MCF 10A (cell line): ENCODE data around the gene CDCA8. TPM values are rescaled to one million over a fixed set of nuclear protein-coding genes. Genes with fewer than 3 reads are reported as not detected.

Experiments used
- BruUV-seq: library from RNA; stranded (reverse); fragments of 400-500 nt; replicated peaks from 2 replicates; lab custom pipeline; 2021; lab: Mats Ljungman, UMichigan
- CTCF ChIA-PET: fragments of 300-600 bp; sonication (Branson Sonifier 250); formaldehyde crosslinking; extraction: SDS; loops from one replicate; lab custom pipeline; 2021; ENCODE audit warnings: antibody characterized with exemption, inconsistent platforms; lab: Yijun Ruan, JAX
- POLR2A ChIA-PET: fragments of 300-600, 350-650 bp; sonication (Branson Sonifier 250); formaldehyde crosslinking; extraction: SDS; loops from one replicate; lab custom pipeline; 2020; ENCODE audit warnings: antibody characterized with exemption, inconsistent platforms; lab: Yijun Ruan, JAX
- DNase-seq: peaks from one replicate; pipeline ENCODE4 v3.0.0-alpha.2; 2018; ENCODE audit not compliant: unreplicated experiment
- H3K27ac Mint-ChIP-seq: one replicate; pipeline ENCODE4 v1.8.0; 2022; ENCODE audit warnings: mild to moderate bottlenecking, low read depth, mixed read lengths; ENCODE audit not compliant: unreplicated experiment
- H3K27me3 Mint-ChIP-seq: one replicate; pipeline ENCODE4 v1.8.0; 2022; ENCODE audit warnings: mixed read lengths; ENCODE audit not compliant: insufficient read depth, unreplicated experiment
- H3K36me3 Mint-ChIP-seq: one replicate; pipeline ENCODE4 v1.8.0; 2022; ENCODE audit warnings: mild to moderate bottlenecking, moderate library complexity, mixed read lengths; ENCODE audit not compliant: insufficient read depth, unreplicated experiment
- H3K4me1 Mint-ChIP-seq: one replicate; pipeline ENCODE4 v1.8.0; 2022; ENCODE audit warnings: mixed read lengths; ENCODE audit not compliant: insufficient read depth, unreplicated experiment
- H3K4me3 Mint-ChIP-seq: one replicate; pipeline ENCODE4 v1.8.0; 2022; ENCODE audit warnings: mild to moderate bottlenecking, moderate library complexity, mixed read lengths; ENCODE audit not compliant: unreplicated experiment
- H3K9me3 Mint-ChIP-seq: one replicate; pipeline ENCODE4 v1.8.0; 2022; ENCODE audit warnings: mixed read lengths; ENCODE audit not compliant: unreplicated experiment
- intact Hi-C: fragments of 100-400 bp; cut with micrococcal nuclease; formaldehyde crosslinking; loops from 2 replicates; pipeline ENCODE4 v1.14.1; 2022
- total RNA-seq: library from RNA; stranded (reverse); gene quantifications from 2 replicates; pipeline ENCODE4 v1.2.3, GENCODE V29; 2022
- TF ChIP-seq, protein P1 (sequence below): fragments of 200-600 bp; IDR thresholded peaks from one replicate; pipeline ENCODE4 v1.8.0; 2022; ENCODE audit warnings: antibody characterized with exemption, mild to moderate bottlenecking; ENCODE audit not compliant: unreplicated experiment

Gene CDCA8
- total RNA-seq, 1 experiment from 2014 or later = 21.8 TPM

DNA sequence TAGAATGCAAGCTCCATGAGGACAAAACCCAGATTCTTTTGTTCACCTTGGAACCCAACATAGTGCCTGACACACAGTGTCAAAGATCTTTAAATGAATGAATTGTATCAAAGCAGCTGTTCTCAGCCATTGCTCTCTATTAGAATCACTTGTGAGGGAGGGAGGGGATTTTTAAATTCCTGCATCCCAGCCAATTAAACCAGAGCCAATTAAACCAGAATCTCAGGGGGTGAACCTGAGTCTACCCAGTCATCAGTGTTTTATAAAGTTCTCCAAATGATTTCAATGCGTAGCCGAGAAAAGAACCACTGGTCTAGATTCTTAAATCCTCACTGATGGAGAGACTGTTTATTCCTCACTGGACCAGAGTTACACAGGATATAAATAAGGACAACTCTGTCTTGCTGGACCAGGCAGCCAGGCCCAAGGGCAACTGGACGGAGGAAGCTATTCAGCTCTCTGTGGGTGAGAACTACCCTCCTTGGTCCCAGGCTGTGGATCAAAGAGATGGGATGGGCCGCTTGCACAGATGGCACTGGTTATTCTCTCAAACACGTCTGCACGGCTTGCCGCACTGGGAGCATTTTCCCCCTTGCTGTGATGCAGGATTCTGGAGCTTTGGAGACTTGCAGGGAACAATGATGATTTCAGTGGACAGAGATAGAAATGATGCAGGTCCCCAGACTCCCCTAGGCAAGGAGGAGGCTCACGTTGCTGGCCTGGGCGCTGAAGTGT is 20.0 kb upstream of the CDCA8 start:
- intact Hi-C loops = no loop called here
- Mint-ChIP-seq H3K4me3 (no peak overlapping the region), H3K4me1 (no peaks in the 10 kb centered on the region), H3K9me3 (no peaks in the 10 kb centered on the region), H3K36me3 (no peaks in the 10 kb centered on the region), H3K27me3 (peaks cover 12% of the 10 kb centered on the region), H3K27ac (no peak overlapping the region)
- no TSS peak for BruUV-seq
- no peak for DNase-seq
- ChIA-PET POLR2A (no interaction called here), CTCF (interaction anchor here (2.3 kb wide), 1 partner anchor 10 kb away, joined by 8 read pairs; no protein-coding TSS in a partner anchor)
- TF ChIP-seq, protein P1, sequence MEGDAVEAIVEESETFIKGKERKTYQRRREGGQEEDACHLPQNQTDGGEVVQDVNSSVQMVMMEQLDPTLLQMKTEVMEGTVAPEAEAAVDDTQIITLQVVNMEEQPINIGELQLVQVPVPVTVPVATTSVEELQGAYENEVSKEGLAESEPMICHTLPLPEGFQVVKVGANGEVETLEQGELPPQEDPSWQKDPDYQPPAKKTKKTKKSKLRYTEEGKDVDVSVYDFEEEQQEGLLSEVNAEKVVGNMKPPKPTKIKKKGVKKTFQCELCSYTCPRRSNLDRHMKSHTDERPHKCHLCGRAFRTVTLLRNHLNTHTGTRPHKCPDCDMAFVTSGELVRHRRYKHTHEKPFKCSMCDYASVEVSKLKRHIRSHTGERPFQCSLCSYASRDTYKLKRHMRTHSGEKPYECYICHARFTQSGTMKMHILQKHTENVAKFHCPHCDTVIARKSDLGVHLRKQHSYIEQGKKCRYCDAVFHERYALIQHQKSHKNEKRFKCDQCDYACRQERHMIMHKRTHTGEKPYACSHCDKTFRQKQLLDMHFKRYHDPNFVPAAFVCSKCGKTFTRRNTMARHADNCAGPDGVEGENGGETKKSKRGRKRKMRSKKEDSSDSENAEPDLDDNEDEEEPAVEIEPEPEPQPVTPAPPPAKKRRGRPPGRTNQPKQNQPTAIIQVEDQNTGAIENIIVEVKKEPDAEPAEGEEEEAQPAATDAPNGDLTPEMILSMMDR = no peak

DNA sequence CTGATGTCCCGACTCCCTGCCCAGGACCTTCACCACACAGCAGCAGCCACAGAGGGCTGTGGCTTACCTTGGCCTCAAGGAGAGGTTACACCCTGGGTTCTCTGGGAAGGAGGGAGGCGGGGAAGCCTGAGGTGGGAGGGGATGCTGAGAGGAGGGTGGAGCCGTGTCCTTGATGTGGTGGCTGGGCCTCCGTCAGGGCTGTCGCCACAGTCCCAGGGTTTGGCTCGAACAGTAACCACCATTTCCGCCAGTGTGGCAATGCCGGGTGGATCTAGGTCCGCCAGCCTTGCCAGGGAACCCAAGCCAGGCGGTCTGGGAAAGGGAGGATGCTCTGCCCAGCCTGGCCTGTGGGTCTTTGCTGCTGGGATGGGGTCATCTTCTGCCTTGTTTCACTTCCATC is 18.4 kb upstream of the CDCA8 start:
- H3K27me3 Mint-ChIP-seq = peaks cover 12% of the 10 kb centered on the region
- POLR2A ChIA-PET = no interaction called here
- H3K4me3 Mint-ChIP-seq = no peak overlapping the region
- H3K4me1 Mint-ChIP-seq = no peaks in the 10 kb centered on the region
- TF ChIP-seq, protein P1 = no peak
- H3K27ac Mint-ChIP-seq = no peak overlapping the region
- intact Hi-C loops = no loop called here
- no peaks in the 10 kb centered on the region for H3K9me3 Mint-ChIP-seq
- no peak for DNase-seq
- H3K36me3 Mint-ChIP-seq = no peaks in the 10 kb centered on the region
- BruUV-seq = no TSS peak
- CTCF ChIA-PET = interaction anchor here (1.0 to 2.4 kb wide), 3 partner anchors 8 to 202 kb away, joined by 4 to 14 read pairs (median 6); no protein-coding TSS in a partner anchor

DNA sequence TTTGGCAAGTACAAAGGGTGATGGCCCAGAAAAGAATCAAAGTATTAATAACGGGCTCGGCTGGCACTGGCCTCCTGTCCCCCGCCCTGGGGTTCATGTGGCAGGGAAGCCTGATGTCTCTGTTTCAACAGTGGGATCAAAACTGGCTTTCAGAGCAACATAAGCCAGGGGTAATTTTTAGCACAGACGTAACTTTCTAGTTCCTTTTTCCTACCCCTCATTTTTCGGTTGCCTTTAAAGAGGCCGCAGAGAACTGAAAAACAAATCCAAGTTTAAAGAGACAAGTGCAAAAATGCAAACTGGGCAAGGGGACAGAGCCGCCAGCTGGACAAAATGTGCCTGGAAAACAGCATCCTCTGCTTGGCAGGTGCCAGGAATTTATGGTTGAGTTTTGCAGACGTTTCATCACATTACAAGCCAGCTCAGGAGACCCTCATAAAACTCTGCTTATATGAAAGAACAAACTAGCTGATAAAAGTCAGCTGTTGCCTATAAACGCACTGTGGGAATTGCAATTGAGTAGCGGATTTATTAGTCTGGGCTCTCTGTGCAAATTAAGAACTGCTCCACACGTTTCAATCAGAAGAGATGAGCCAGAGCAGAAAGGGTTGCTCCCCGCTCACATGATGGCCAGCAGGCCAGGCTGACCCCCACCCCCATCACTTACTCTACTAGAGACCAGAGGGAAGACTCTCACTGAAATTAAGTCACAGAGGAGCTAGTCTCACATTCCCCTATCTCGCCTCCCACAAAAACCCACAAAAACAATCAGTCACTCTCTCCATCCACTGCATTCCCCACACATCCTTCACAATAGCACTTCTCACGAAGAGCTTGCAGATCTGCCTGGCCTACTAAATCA is 15.8 kb upstream of the CDCA8 start:
- intact Hi-C loops = no loop called here
- H3K9me3 Mint-ChIP-seq = no peaks in the 10 kb centered on the region
- DNase-seq = no peak
- H3K36me3 Mint-ChIP-seq = peaks cover 4% of the 10 kb centered on the region
- no peak overlapping the region for H3K4me3 Mint-ChIP-seq
- peaks cover 6% of the 10 kb centered on the region for H3K27me3 Mint-ChIP-seq
- H3K4me1 Mint-ChIP-seq = no peaks in the 10 kb centered on the region
- ChIA-PET CTCF (interaction anchor here (0.5 to 1.6 kb wide), 6 partner anchors 16 to 116 kb away, joined by 3 to 4 read pairs (median 4); partner anchors contain the start of gene CDCA8), POLR2A (interaction anchor here (1.1 kb wide), 1 partner anchor 81 kb away, joined by 10 read pairs; the partner anchor contains the start of gene GNL2)
- no TSS peak for BruUV-seq
- TF ChIP-seq, protein P1 = no peak
- H3K27ac Mint-ChIP-seq = no peak overlapping the region

DNA sequence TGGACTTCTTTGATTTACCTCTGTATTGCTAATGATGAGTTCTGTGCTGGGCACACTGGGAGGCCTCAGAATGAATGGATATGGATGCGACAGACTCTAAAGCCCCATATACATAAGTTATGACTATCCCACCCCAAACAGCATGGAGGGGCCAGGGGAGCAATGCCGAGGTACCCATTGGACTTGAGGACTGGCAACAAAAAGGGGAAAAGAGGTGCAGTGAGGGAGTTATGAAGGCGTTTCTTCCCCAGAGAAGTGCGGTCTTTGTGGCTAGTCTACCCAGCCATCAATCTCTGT is 15.2 kb upstream of the CDCA8 start:
- H3K36me3 Mint-ChIP-seq = peaks cover 9% of the 10 kb centered on the region
- no peaks in the 10 kb centered on the region for H3K4me1 Mint-ChIP-seq
- ChIA-PET POLR2A (interaction anchor here (1.1 kb wide), 1 partner anchor 81 kb away, joined by 10 read pairs; the partner anchor contains the start of gene GNL2), CTCF (interaction anchor here (0.5 to 1.6 kb wide), 5 partner anchors 15 to 116 kb away, joined by 3 to 4 read pairs (median 4); partner anchors contain the start of gene CDCA8)
- no peak overlapping the region for H3K27ac Mint-ChIP-seq
- BruUV-seq = no TSS peak
- no peak for DNase-seq
- intact Hi-C loops = no loop called here
- TF ChIP-seq, protein P1 = no peak
- no peak overlapping the region for H3K4me3 Mint-ChIP-seq
- peaks cover under 1% of the 10 kb centered on the region for H3K27me3 Mint-ChIP-seq
- no peaks in the 10 kb centered on the region for H3K9me3 Mint-ChIP-seq
